HepG2 (cell line): ENCODE results near the gene PET100. TPM values are rescaled to one million over a fixed set of nuclear protein-coding genes. Genes with fewer than 3 reads are reported as not detected.

Experiments used
- ATAC-seq: fragments of 200-7000 bp; cut with Tn5 transposase; 3 replicates; pipeline ENCODE4 v1.9.1; 2020; ENCODE audit warnings: mild to moderate bottlenecking, moderate library complexity
- BruUV-seq: library from RNA; stranded (reverse); fragments of 400-500 nt; replicated peaks from 2 replicates; lab custom pipeline; 2021; lab: Mats Ljungman, UMichigan
- CTCF ChIA-PET: fragments of 300-600 bp; formaldehyde crosslinking; extraction: SDS; loops from one replicate; lab custom pipeline; 2021; ENCODE audit warnings: low total read pairs, inconsistent platforms, low intra/inter-chr PET ratio; lab: Yijun Ruan, JAX
- POLR2A ChIA-PET: fragments of 350-600 bp; sonication (Branson Sonifier 250); formaldehyde crosslinking; loops from one replicate; lab custom pipeline; 2020; ENCODE audit warnings: antibody characterized with exemption, inconsistent platforms; lab: Yijun Ruan, JAX
- DNase-seq: peaks from one replicate; pipeline ENCODE4 v3.0.0-alpha.2; 2015; ENCODE audit warnings: low spot score
- FAIRE-seq: peaks from 3 replicates; lab custom pipeline; 2011; peaks lifted over from hg19 to GRCh38; lab: Jason Lieb, UNC
- H2AFZ ChIP-seq: one replicate; pipeline ENCODE4 v1.6.1; 2011; ENCODE audit warnings: low read length, inconsistent platforms
- H3K27ac ChIP-seq: fragments of 300-600 bp; 3 replicates; pipeline ENCODE4 v1.8.0; 2011; ENCODE audit warnings: mixed run types, mild to moderate bottlenecking, mixed read lengths, low read length, inconsistent platforms; ENCODE audit not compliant: insufficient read depth; ENCODE audit errors: extremely low read length
- H3K27me3 ChIP-seq, 2 experiments: fragments of 200-600 bp in 1 of 2; 2 replicates in 1 of 2; 3 replicates in 1 of 2; pipeline versions ENCODE4 v1.6.0 to v1.8.0; 2011; ENCODE audit warnings: low read length in 2 of 2, mild to moderate bottlenecking in 2 of 2, moderate library complexity in 2 of 2, inconsistent platforms in 1 of 2; ENCODE audit not compliant: insufficient read depth in 2 of 2, control insufficient read depth in 1 of 2
- H3K36me3 ChIP-seq, 2 experiments: fragments of 200-600 bp in 1 of 2; replicated peaks in 1 of 2; 2 replicates in 1 of 2; 3 replicates in 1 of 2; pipeline versions ENCODE4 v1.5.1 to v1.8.0; 2011; ENCODE audit warnings: low read length in 2 of 2, inconsistent platforms in 1 of 2; ENCODE audit not compliant: insufficient read depth in 2 of 2, control insufficient read depth in 1 of 2
- H3K4me1 ChIP-seq: 2 replicates; pipeline ENCODE4 v1.5.1; 2012; ENCODE audit warnings: low read length, inconsistent platforms; ENCODE audit not compliant: insufficient read depth
- H3K4me2 ChIP-seq: 2 replicates; pipeline ENCODE4 v1.6.0; 2011; ENCODE audit warnings: low read depth, low read length, inconsistent platforms
- H3K4me3 ChIP-seq, 3 experiments: fragments of 200-600 bp in 1 of 3; sonication (generic), shearing (Covaris generic) in 1 of 3; replicated peaks in 1 of 3; 2 replicates each; pipeline ENCODE4 v1.5.1; 2011 to 2016; ENCODE audit warnings: low read length in 3 of 3, inconsistent platforms in 2 of 3, low read depth in 2 of 3, mild to moderate bottlenecking in 2 of 3, control low read depth in 1 of 3, mixed read lengths in 1 of 3; ENCODE audit not compliant: insufficient read depth in 1 of 3
- H3K79me2 ChIP-seq: one replicate; pipeline ENCODE4 v1.6.1; 2011; ENCODE audit warnings: low read length, inconsistent platforms; ENCODE audit not compliant: insufficient read depth
- H3K9ac ChIP-seq: 2 replicates; pipeline ENCODE4 v1.6.0; 2011; ENCODE audit warnings: mild to moderate bottlenecking, low read depth, low read length, inconsistent platforms; ENCODE audit not compliant: insufficient read depth
- H3K9me3 ChIP-seq: 2 replicates; pipeline ENCODE4 v1.5.1; 2012; ENCODE audit warnings: mild to moderate bottlenecking, low read length
- H4K20me1 ChIP-seq: 2 replicates; pipeline ENCODE4 v1.6.0; 2011; ENCODE audit warnings: inconsistent platforms, mild to moderate bottlenecking, low read length, moderate library complexity; ENCODE audit not compliant: insufficient read depth
- AGO2 ChIP-seq: fragments of 200-400 bp; formaldehyde crosslinking; optimal IDR thresholded peaks from 2 replicates; pipeline ENCODE3; 2017; ENCODE audit warnings: mild to moderate bottlenecking, low read depth, low read length, moderate library complexity
- EED ChIP-seq: sonication (generic); formaldehyde crosslinking; IDR thresholded peaks from 2 replicates; pipeline ENCODE4 v1.5.0; 2020; ENCODE audit warnings: mild to moderate bottlenecking, missing genetic modification reagents
- FOXM1 ChIP-seq: sonication (generic); formaldehyde crosslinking; IDR thresholded peaks from 2 replicates; pipeline ENCODE4 v1.5.0; 2020; ENCODE audit warnings: missing genetic modification reagents
- MXD3 ChIP-seq: IDR thresholded peaks from 2 replicates; pipeline ENCODE4 v1.6.1; 2016; ENCODE audit warnings: mild to moderate bottlenecking, missing biosample characterization, missing genetic modification reagents
- ONECUT2 ChIP-seq: sonication (generic); formaldehyde crosslinking; IDR thresholded peaks from 2 replicates; pipeline ENCODE4 v1.4.0; 2020; ENCODE audit warnings: missing genetic modification reagents
- PHF20 ChIP-seq: sonication (generic); formaldehyde crosslinking; IDR thresholded peaks from 2 replicates; pipeline ENCODE4 v1.5.0; 2020; ENCODE audit warnings: mild to moderate bottlenecking, missing genetic modification reagents
- POLR2A ChIP-seq, 2 experiments: IDR thresholded peaks; 2 replicates each; pipeline ENCODE4 v1.6.1; 2011; ENCODE audit warnings: low read depth in 2 of 2, low read length in 2 of 2, mild to moderate bottlenecking in 1 of 2, moderate library complexity in 1 of 2; ENCODE audit not compliant: insufficient read depth in 1 of 2
- RBFOX2 ChIP-seq: fragments of 200-400 bp; formaldehyde crosslinking; IDR thresholded peaks from 2 replicates; pipeline ENCODE4 v1.6.1; 2017; ENCODE audit warnings: low read depth, mild to moderate bottlenecking, low read length
- SP140L ChIP-seq: sonication (generic); formaldehyde crosslinking; IDR thresholded peaks from 2 replicates; pipeline ENCODE4 v1.4.0; 2020; ENCODE audit warnings: missing genetic modification reagents, borderline replicate concordance
- XBP1 ChIP-seq: sonication (generic); formaldehyde crosslinking; IDR thresholded peaks from 2 replicates; pipeline ENCODE4 v1.5.0; 2020; ENCODE audit warnings: missing genetic modification reagents
- ZBTB2 ChIP-seq: sonication (generic); formaldehyde crosslinking; IDR thresholded peaks from 2 replicates; pipeline ENCODE4 v1.8.0; 2022; ENCODE audit warnings: low read depth, missing genetic modification reagents
- ZC3H13 ChIP-seq: sonication (generic); formaldehyde crosslinking; IDR thresholded peaks from 2 replicates; pipeline ENCODE4 v1.8.1; 2023; ENCODE audit warnings: mild to moderate bottlenecking, missing genetic modification reagents, moderate library complexity
- ZKSCAN5 ChIP-seq: sonication (generic); formaldehyde crosslinking; IDR thresholded peaks from 2 replicates; pipeline ENCODE4 v1.5.1; 2020; ENCODE audit warnings: mild to moderate bottlenecking, missing genetic modification reagents
- ZNF598 ChIP-seq: sonication (generic); formaldehyde crosslinking; IDR thresholded peaks from 2 replicates; pipeline ENCODE4 v1.5.1; 2020; ENCODE audit warnings: mild to moderate bottlenecking, missing genetic modification reagents, borderline replicate concordance
- ZNF614 ChIP-seq: IDR thresholded peaks from 2 replicates; pipeline ENCODE4 v1.6.1; 2018; ENCODE audit warnings: missing biosample characterization, missing genetic modification reagents, inconsistent platforms, borderline replicate concordance
- WGBS: methylation state at CpG from one replicate; pipeline ENCODE4 v1.1.6; 2017; ENCODE audit warnings: low lambda C conversion rate; 5-methylcytosine and 5-hydroxymethylcytosine counted together
- in situ Hi-C: cut with HindIII; loops from 2 replicates; pipeline ENCODE4 v1.10.0; 2017; ENCODE audit warnings: low pct_unique_long_range_greater_than_20kb; ENCODE audit not compliant: extremely low pct_ligation_motif_present
- intact Hi-C: fragments of 100-400 bp; cut with micrococcal nuclease; formaldehyde crosslinking; loops from one replicate; pipeline ENCODE4 v1.10.0; 2022; ENCODE audit not compliant: unreplicated experiment
- polyA plus RNA-seq, 8 experiments: library from polyadenylated mRNA; depleted of rRNA in 3 of 8; stranded (reverse) in 7 of 8; unstranded in 1 of 8; fragments of >200 nt; fragmentation: Illumina TruSeq in 4 of 8; extraction: Trizol in 4 of 8; gene quantifications; 2 replicates each; pipeline versions ENCODE4 v1.2.1 to v1.2.3, GENCODE V29; 2011 to 2016; ENCODE audit warnings: low read depth in 4 of 8, missing spikeins in 1 of 8, mixed read lengths in 1 of 8; ENCODE audit not compliant: insufficient read depth in 1 of 8
- total RNA-seq, 5 experiments: library from RNA; depleted of rRNA; stranded (reverse); fragments of >200 nt; fragmentation: Illumina TruSeq; extraction: Trizol; gene quantifications; 2 replicates each; pipeline ENCODE4 v1.2.3, GENCODE V29; 2016; ENCODE audit warnings: low read depth in 1 of 5

The PET100 gene
- total and polyA plus RNA-seq, 2 of the 13 experiments (the other 11 are each of a cell fraction or from before 2014, with no cell fraction given) = 22.3 to 66.5 TPM

- BruUV-seq = TSS peak; percentile 34
- POLR2A ChIA-PET = no interaction called here
- 97% methylated on average over 51 of the region's 81 CpGs for WGBS
These were observed 17.0 kb upstream of the PET100 start for GRCh38 chr19:7612282-7613274.

More at GRCh38 chr19:7612282-7613274, 17.0 kb upstream of the PET100 start:
- Histone ChIP-seq H3K27ac (no peak overlapping the region), H2AFZ (no peak overlapping the region), H4K20me1 (no peaks in the 10 kb centered on the region), H3K4me2 (no peak overlapping the region), H3K9me3 (no peaks in the 10 kb centered on the region), H3K4me1 (no peaks in the 10 kb centered on the region), H3K79me2 (no peaks in the 10 kb centered on the region), H3K27me3 (no peaks in the 10 kb centered on the region), H3K36me3 (peaks cover 36 to 51% of the 10 kb centered on the region in 2 experiments), H3K4me3 (no peak overlapping the region), H3K9ac (no peak overlapping the region)
- intact Hi-C loops (no loop called here), in situ Hi-C loops (no loop called here)
- TF ChIP-seq RBFOX2 = peak; percentile 25
- no peak for TF ChIP-seq FOXM1 (CRISPR knock-in tag)
- TF ChIP-seq AGO2 = peak; percentile 85
- TF ChIP-seq ZBTB2 (CRISPR knock-in tag) = no peak
- no peak; a peak in 1 of 4 replicates for TF ChIP-seq POLR2A (IDR thresholded peaks at IDR 0.05; ENCODE audit: insufficient read depth in 1 of 2, low read depth in 2 of 2, low read length in 2 of 2)
- no peak for TF ChIP-seq MXD3 (CRISPR knock-in tag)
- TF ChIP-seq PHF20 (CRISPR knock-in tag) = no peak
- TF ChIP-seq ZC3H13 (CRISPR knock-in tag) = 0 out of 2 replicates have a peak, but pooled peaks have one; percentile 48
- no peak for TF ChIP-seq ONECUT2 (CRISPR knock-in tag)
- no peak for TF ChIP-seq XBP1 (CRISPR knock-in tag)
- TF ChIP-seq SP140L (CRISPR knock-in tag) = no peak
- no peak for TF ChIP-seq ZKSCAN5 (CRISPR knock-in tag)
- no peak for TF ChIP-seq ZNF598 (CRISPR knock-in tag)
- TF ChIP-seq EED (CRISPR knock-in tag) = no peak
- no peak for TF ChIP-seq ZNF614 (CRISPR knock-in tag)
- CTCF ChIA-PET = no interaction called here
- FAIRE-seq = no peak
- no peak for ATAC-seq
- DNase-seq = no peak
